Measurements from ENCODE around the gene NPIPB6.

The NPIPB6 gene

DNA sequence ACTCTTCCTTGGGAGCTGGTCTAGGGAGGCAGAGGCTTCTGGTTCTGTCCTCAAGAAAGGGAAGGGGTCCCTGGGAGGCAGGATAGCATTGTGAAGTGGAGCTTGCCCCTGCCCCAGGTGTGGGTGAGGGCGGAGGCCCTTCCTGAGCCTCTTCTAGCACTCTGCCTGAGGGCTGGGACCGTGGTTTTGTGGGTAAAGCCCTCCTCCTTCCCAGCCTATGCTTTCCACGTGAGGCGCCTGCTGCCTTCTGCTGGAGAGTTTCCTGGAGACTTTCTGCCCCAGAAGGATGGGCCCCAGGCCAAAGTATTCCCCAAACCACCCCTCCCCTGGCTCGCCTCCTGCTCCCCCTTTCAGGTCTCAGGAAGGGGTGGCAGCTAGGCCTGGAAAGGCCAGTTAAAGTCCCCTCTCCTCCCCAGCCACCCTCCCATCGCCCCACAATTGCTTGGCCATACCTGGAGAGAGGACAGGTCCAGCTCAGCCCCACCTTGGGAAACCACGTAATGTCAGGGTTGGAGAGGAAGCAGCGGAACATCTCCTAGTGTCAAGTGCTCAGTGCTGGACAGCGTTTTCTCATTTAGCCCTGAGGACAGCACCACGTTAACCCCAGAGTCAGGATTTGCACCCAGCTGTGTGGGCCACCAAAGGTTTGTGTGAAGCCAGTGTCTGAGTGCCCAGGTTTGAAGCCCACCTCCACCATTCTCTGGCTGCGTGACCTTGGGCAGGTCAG, 65.4 kb downstream of the NPIPB6 start (continued):
- TF ChIP-seq ZNF211 (tag by site-specific recombination; IDR thresholded peaks at IDR 0.05; ENCODE audit: low read depth), result no peak

DNA sequence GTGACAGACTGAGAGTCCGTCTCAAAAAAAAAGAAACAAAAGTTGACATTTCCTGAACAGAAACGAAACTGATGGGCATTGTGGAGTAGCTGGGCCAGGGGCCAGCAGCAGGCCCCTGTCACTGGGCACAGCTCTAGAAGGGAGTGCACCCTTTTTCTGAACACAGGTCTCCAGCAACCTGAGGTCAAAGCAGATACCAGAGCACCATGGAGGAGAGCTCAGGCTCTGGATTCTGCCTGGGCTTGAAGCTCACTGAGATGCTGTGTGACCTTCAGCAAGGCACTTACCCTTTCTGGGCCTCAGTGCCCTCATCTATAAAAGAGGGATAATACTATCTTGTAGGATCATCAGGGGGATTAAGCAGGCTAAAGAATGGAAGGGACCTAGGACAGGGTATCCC, 66.0 kb downstream of the NPIPB6 start:
- peak; percentile 85; the same call in 1 of the 2 replicates for TF ChIP-seq ZNF768 (tag by site-specific recombination; IDR thresholded peaks at IDR 0.05)
- TF ChIP-seq, protein P1, sequence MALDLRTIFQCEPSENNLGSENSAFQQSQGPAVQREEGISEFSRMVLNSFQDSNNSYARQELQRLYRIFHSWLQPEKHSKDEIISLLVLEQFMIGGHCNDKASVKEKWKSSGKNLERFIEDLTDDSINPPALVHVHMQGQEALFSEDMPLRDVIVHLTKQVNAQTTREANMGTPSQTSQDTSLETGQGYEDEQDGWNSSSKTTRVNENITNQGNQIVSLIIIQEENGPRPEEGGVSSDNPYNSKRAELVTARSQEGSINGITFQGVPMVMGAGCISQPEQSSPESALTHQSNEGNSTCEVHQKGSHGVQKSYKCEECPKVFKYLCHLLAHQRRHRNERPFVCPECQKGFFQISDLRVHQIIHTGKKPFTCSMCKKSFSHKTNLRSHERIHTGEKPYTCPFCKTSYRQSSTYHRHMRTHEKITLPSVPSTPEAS (tag by site-specific recombination; IDR thresholded peaks at IDR 0.05), result no peak
- TF ChIP-seq ZNF394 (tag by site-specific recombination; IDR thresholded peaks at IDR 0.05; ENCODE audit: borderline replicate concordance), result peak; percentile 60; the same call in 1 of the 2 replicates
- ChIA-PET CTCF (interaction anchor here (0.7 to 1.8 kb wide), 2 partner anchors 19 to 243 kb away, joined by 3 to 5 read pairs; no protein-coding TSS in a partner anchor), POLR2A (no interaction called here)
- H3K4me3 ChIP-seq (ENCODE audit: low read depth, low read length), result no peak overlapping the region
- no peaks in the 10 kb centered on the region for H3K9me3 ChIP-seq (ENCODE audit: control insufficient read depth, insufficient read depth, low read depth, low read length)
- no peaks in the 10 kb centered on the region for H3K36me3 ChIP-seq (ENCODE audit: control insufficient read depth in 2 of 2, insufficient read depth in 1 of 2, low read length in 2 of 2)
- no peak overlapping the region for H3K27ac ChIP-seq (ENCODE audit: extremely low read depth, low read depth, low read length)
- no peaks in the 10 kb centered on the region for H3K4me1 ChIP-seq (ENCODE audit: control insufficient read depth, insufficient read depth, low read length)

DNA sequence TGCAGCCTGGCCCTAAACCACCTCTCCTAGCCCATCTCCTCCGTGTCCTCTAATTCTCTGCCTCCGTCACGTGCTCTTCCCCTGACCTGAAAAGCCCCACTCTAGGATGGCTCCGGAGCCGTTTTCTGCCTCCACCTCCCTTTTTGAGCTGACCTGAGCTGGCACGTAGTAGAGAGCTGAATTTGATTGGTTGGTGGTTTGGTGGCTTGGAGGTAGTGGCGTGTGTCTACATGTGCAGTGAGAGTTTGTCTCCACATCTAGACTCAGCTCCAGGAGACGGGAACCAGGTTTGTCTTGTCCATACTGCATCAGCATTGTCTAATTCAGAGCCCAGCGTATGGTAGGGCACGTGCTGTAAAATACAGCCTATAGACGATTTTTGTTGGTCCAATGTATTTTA, 68.0 kb downstream of the NPIPB6 start:
- Histone ChIP-seq H3K27ac (ENCODE audit: extremely low read depth, low read depth, low read length) (no peak overlapping the region), H3K4me3 (ENCODE audit: low read depth, low read length) (no peak overlapping the region), H3K9me3 (ENCODE audit: control insufficient read depth, insufficient read depth, low read depth, low read length) (no peaks in the 10 kb centered on the region), H3K4me1 (ENCODE audit: control insufficient read depth, insufficient read depth, low read length) (no peaks in the 10 kb centered on the region), H3K36me3 (ENCODE audit: control insufficient read depth in 2 of 2, insufficient read depth in 1 of 2, low read length in 2 of 2) (no peaks in the 10 kb centered on the region; a peak in 1 of 3 replicates)
- POLR2A ChIA-PET, result no interaction called here
- TF ChIP-seq, protein P2, sequence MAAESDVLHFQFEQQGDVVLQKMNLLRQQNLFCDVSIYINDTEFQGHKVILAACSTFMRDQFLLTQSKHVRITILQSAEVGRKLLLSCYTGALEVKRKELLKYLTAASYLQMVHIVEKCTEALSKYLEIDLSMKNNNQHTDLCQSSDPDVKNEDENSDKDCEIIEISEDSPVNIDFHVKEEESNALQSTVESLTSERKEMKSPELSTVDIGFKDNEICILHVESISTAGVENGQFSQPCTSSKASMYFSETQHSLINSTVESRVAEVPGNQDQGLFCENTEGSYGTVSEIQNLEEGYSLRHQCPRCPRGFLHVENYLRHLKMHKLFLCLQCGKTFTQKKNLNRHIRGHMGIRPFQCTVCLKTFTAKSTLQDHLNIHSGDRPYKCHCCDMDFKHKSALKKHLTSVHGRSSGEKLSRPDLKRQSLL (tag by site-specific recombination; IDR thresholded peaks at IDR 0.05), result peak; percentile 90; the same call in 1 of the 2 replicates
- TF ChIP-seq BCL11B (tag by site-specific recombination; IDR thresholded peaks at IDR 0.05; ENCODE audit: low read depth) (no peak), ZNF112 (tag by site-specific recombination; IDR thresholded peaks at IDR 0.05) (no peak), MEIS1 (CRISPR knock-in tag; IDR thresholded peaks at IDR 0.05; ENCODE audit: borderline replicate concordance) (no peak), ZNF600 (tag by site-specific recombination; IDR thresholded peaks at IDR 0.05) (peak; percentile 50)
- TF ChIP-seq, protein P3, sequence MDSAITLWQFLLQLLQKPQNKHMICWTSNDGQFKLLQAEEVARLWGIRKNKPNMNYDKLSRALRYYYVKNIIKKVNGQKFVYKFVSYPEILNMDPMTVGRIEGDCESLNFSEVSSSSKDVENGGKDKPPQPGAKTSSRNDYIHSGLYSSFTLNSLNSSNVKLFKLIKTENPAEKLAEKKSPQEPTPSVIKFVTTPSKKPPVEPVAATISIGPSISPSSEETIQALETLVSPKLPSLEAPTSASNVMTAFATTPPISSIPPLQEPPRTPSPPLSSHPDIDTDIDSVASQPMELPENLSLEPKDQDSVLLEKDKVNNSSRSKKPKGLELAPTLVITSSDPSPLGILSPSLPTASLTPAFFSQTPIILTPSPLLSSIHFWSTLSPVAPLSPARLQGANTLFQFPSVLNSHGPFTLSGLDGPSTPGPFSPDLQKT (IDR thresholded peaks at IDR 0.05; ENCODE audit: borderline replicate concordance, low read depth, low read length), result no peak
- CTCF ChIA-PET, result interaction anchor here (0.9 to 1.5 kb wide), 2 partner anchors 17 to 24 kb away, joined by 3 to 4 read pairs; no protein-coding TSS in a partner anchor

DNA sequence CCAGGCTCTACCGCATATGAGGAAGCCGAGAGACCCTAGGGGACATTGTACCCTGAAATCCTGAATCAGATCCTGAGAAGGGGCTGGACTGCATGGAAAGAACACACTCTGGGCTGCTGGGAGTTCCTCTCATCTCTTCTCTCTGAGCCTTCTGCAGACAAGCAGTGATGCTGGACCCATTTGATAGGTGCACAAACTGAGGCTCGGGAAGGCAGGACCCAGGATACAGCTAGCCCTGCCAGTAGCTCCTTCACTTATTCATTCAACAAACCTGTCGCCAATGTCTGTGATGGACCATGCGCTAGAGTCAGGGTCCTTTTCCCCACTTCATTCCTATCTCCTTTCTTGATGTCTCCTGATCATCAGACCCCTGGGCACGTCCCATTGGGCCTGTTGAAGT, 69.1 kb downstream of the NPIPB6 start:
- H3K4me1 ChIP-seq (ENCODE audit: control insufficient read depth, insufficient read depth, low read length), result no peaks in the 10 kb centered on the region
- H3K9me3 ChIP-seq (ENCODE audit: control insufficient read depth, insufficient read depth, low read depth, low read length), result no peaks in the 10 kb centered on the region
- ChIA-PET POLR2A (interaction anchor here (1.5 kb wide), 1 partner anchor 31 kb away, joined by 4 read pairs; no protein-coding TSS in a partner anchor), CTCF (interaction anchor here (0.6 to 1.5 kb wide), 2 partner anchors 16 to 35 kb away, joined by 4 read pairs; no protein-coding TSS in a partner anchor)
- no peak for TF ChIP-seq MYNN (tag by site-specific recombination; IDR thresholded peaks at IDR 0.05; ENCODE audit: borderline replicate concordance)
- no peak for TF ChIP-seq KLF1 (tag by site-specific recombination; IDR thresholded peaks at IDR 0.05)
- 0 out of 2 replicates have a peak, but pooled peaks have one; percentile 18 for TF ChIP-seq SCRT2 (tag by site-specific recombination; IDR thresholded peaks at IDR 0.05)
- no peak overlapping the region for H3K4me3 ChIP-seq (ENCODE audit: low read depth, low read length)
- H3K27ac ChIP-seq (ENCODE audit: extremely low read depth, low read depth, low read length), result no peak overlapping the region
- no peaks in the 10 kb centered on the region; a peak in 1 of 3 replicates for H3K36me3 ChIP-seq (ENCODE audit: control insufficient read depth in 2 of 2, insufficient read depth in 1 of 2, low read length in 2 of 2)

Data from HEK293 (cell line).